ENCODE measurements around the gene TIPARP.
A peak's percentile ranks its signal among the peaks of the same experiment; 100 is the strongest.

TIPARP gene

GRCh38 chr3:156674046-156674910 lies at the start of gene TIPARP:
TIPARP (plus strand) TSS chr3:156674590; CDS start chr3:156677698, 3,108 bp downstream.
- FAIRE-seq (no peak), DNase-seq (ENCODE audit: insufficient read length, low spot score) (peak; percentile 73)
- peak; percentile 46 for TF ChIP-seq CTCF (IDR thresholded peaks at IDR 0.05; ENCODE audit: insufficient read depth, missing control alignments)

- no peak for FAIRE-seq
- TF ChIP-seq CTCF (IDR thresholded peaks at IDR 0.05; ENCODE audit: insufficient read depth, missing control alignments), result no peak
- DNase-seq (ENCODE audit: insufficient read length, low spot score), result no peak
These were observed 48.3 kb upstream of the TIPARP start for GRCh38 chr3:156626104-156626503.

- no peak for DNase-seq (ENCODE audit: insufficient read length, low spot score)
- no peak for TF ChIP-seq CTCF (IDR thresholded peaks at IDR 0.05; ENCODE audit: insufficient read depth, missing control alignments)
- no peak for FAIRE-seq
These were observed 46.3 kb upstream of the TIPARP start for GRCh38 chr3:156627946-156628569.

GRCh38 chr3:156628836-156629618 lies 45.4 kb upstream of the TIPARP start:
- TF ChIP-seq CTCF (IDR thresholded peaks at IDR 0.05; ENCODE audit: insufficient read depth, missing control alignments), result no peak
- DNase-seq (ENCODE audit: insufficient read length, low spot score) (no peak), FAIRE-seq (no peak)

GRCh38 chr3:156630081-156630772 lies 44.2 kb upstream of the TIPARP start:
- FAIRE-seq (no peak), DNase-seq (ENCODE audit: insufficient read length, low spot score) (no peak)
- no peak for TF ChIP-seq CTCF (IDR thresholded peaks at IDR 0.05; ENCODE audit: insufficient read depth, missing control alignments)

- no peak for FAIRE-seq
- TF ChIP-seq CTCF (IDR thresholded peaks at IDR 0.05; ENCODE audit: insufficient read depth, missing control alignments), result no peak
- no peak for DNase-seq (ENCODE audit: insufficient read length, low spot score)
These were observed 43.7 kb upstream of the TIPARP start for GRCh38 chr3:156630773-156631093.

Measured in D721Med (cell line).